ENCODE results near the gene HAL. TPM values are rescaled to one million over a fixed set of nuclear protein-coding genes. Genes with fewer than 3 reads are reported as not detected.

The HAL gene
- polyA plus RNA-seq, 1 experiment = 0.15 TPM

DNA sequence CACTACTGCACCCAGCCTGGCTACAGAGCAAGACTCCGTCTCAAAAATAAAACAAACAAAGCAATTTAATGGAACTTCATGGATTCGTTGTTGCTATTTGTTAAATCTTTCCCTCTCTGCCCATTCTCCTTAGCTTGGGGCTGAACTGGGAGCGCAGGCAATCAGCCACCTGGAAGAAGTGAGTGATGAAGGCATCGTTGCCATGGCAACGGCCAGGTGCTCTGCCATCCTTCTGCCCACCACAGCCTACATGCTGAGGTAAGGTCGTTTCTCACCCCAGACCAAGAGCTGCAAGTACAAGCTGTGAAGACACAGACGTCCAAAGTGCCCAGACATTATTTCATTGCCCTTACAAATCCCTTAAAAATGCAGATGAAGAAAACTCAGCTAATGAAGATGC lies 33.9 kb downstream of the HAL start:
- Histone ChIP-seq H3K27me3 (ENCODE audit: control insufficient read depth, insufficient read depth, low read length) (no peaks in the 10 kb centered on the region), H3K36me3 (ENCODE audit: control insufficient read depth, insufficient read depth, low read length) (no peaks in the 10 kb centered on the region), H3K4me3 (ENCODE audit: low read depth, low read length) (no peak overlapping the region)
- CTCF ChIA-PET = no interaction called here
- no peak for DNase-seq (ENCODE audit: low read depth)
- TF ChIP-seq, protein P1, sequence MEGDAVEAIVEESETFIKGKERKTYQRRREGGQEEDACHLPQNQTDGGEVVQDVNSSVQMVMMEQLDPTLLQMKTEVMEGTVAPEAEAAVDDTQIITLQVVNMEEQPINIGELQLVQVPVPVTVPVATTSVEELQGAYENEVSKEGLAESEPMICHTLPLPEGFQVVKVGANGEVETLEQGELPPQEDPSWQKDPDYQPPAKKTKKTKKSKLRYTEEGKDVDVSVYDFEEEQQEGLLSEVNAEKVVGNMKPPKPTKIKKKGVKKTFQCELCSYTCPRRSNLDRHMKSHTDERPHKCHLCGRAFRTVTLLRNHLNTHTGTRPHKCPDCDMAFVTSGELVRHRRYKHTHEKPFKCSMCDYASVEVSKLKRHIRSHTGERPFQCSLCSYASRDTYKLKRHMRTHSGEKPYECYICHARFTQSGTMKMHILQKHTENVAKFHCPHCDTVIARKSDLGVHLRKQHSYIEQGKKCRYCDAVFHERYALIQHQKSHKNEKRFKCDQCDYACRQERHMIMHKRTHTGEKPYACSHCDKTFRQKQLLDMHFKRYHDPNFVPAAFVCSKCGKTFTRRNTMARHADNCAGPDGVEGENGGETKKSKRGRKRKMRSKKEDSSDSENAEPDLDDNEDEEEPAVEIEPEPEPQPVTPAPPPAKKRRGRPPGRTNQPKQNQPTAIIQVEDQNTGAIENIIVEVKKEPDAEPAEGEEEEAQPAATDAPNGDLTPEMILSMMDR (IDR thresholded peaks at IDR 0.05; ENCODE audit: insufficient read depth, low read depth, low read length) = no peak
- POLR2A ChIA-PET = no interaction called here

DNA sequence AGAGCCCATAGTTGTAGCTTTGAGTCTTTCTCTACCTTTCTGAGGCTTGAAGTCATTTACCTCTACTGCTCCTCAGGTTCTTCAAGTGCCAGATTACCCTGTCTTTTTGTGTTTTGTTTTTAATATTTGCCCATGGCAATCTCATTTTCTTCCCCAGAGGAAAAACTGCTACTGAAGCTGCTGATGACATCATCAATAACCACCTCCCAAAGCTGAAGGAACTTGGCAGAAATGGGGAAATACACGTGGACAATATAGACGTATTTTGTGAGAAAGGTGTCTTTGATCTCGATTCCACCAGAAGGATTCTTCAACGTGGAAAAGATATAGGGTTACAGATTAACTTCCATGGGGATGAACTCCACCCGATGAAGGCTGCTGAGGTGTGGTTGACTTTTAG lies 35.9 kb downstream of the HAL start:
- ChIA-PET POLR2A (no interaction called here), CTCF (interaction anchor here (2.8 kb wide), 1 partner anchor 42 kb away, joined by 13 read pairs; no protein-coding TSS in a partner anchor)
- TF ChIP-seq, protein P1 (IDR thresholded peaks at IDR 0.05; ENCODE audit: insufficient read depth, low read depth, low read length) = no peak
- Histone ChIP-seq H3K27me3 (ENCODE audit: control insufficient read depth, insufficient read depth, low read length) (no peaks in the 10 kb centered on the region), H3K4me3 (ENCODE audit: low read depth, low read length) (no peak overlapping the region), H3K36me3 (ENCODE audit: control insufficient read depth, insufficient read depth, low read length) (no peaks in the 10 kb centered on the region)
- DNase-seq (ENCODE audit: low read depth) = no peak

DNA sequence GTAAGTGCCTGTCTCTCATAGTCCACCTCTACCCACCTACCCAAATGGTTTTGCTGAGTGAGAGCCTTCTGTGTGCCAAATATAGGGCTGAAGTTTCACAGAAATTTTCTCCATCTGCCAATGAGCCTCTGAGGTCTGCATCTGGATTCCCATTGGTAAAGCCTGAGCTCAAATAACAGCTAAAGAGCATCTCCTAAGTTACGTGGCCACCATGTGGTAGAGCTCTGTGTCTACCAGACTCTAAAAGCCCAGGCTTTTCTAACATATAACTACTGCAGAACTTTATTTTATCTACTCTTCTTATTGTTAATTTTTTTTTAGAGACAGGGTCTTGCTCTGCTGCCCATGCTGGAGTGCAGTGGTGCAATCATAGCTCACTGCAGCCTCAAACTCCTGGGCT lies 37.0 kb downstream of the HAL start:
- Histone ChIP-seq H3K36me3 (ENCODE audit: control insufficient read depth, insufficient read depth, low read length) (no peaks in the 10 kb centered on the region), H3K4me3 (ENCODE audit: low read depth, low read length) (no peak overlapping the region), H3K27me3 (ENCODE audit: control insufficient read depth, insufficient read depth, low read length) (no peaks in the 10 kb centered on the region)
- no peak for DNase-seq (ENCODE audit: low read depth)
- POLR2A ChIA-PET = no interaction called here
- CTCF ChIA-PET = interaction anchor here (0.9 to 2.8 kb wide), 3 partner anchors 14 to 41 kb away, joined by 3 to 13 read pairs (median 4); partner anchors contain the start of genes AMDHD1 and CCDC38
- TF ChIP-seq, protein P1 (IDR thresholded peaks at IDR 0.05; ENCODE audit: insufficient read depth, low read depth, low read length) = 0 out of 2 replicates have a peak, but pooled peaks have one; percentile 20

DNA sequence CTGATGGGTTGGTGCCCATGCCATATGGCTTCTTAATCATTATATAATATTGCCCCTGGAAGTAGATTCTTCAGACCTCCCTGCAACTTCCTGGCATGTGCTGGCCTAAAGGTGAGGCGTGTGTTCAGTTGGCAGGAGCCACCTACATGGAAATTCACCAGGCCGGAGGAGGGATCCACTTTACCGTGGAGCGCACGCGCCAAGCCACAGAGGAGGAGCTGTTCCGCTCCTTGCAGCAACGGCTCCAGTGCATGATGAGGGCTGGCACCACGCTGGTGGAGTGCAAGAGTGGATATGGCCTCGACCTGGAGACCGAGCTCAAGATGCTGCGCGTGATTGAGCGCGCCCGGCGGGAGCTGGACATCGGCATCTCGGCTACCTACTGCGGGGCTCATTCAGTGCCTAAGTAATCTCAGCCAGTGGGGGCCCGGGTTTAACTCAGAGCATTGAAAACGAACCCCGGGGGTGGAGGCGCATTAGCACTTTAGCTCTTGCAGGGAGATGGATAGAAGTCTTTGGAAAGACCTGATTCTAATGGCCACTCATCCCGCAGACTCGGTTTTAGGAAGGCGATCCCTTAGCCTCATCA lies 39.5 kb downstream of the HAL start:
- POLR2A ChIA-PET = no interaction called here
- DNase-seq (ENCODE audit: low read depth) = no peak
- CTCF ChIA-PET = interaction anchor here (1.0 to 2.1 kb wide), 2 partner anchors 39 to 368 kb away, joined by 6 to 8 read pairs; no protein-coding TSS in a partner anchor
- H3K4me3 ChIP-seq (ENCODE audit: low read depth, low read length) = no peak overlapping the region
- no peaks in the 10 kb centered on the region for H3K36me3 ChIP-seq (ENCODE audit: control insufficient read depth, insufficient read depth, low read length)
- TF ChIP-seq, protein P1 (IDR thresholded peaks at IDR 0.05; ENCODE audit: insufficient read depth, low read depth, low read length) = no peak
- H3K27me3 ChIP-seq (ENCODE audit: control insufficient read depth, insufficient read depth, low read length) = no peaks in the 10 kb centered on the region

DNA sequence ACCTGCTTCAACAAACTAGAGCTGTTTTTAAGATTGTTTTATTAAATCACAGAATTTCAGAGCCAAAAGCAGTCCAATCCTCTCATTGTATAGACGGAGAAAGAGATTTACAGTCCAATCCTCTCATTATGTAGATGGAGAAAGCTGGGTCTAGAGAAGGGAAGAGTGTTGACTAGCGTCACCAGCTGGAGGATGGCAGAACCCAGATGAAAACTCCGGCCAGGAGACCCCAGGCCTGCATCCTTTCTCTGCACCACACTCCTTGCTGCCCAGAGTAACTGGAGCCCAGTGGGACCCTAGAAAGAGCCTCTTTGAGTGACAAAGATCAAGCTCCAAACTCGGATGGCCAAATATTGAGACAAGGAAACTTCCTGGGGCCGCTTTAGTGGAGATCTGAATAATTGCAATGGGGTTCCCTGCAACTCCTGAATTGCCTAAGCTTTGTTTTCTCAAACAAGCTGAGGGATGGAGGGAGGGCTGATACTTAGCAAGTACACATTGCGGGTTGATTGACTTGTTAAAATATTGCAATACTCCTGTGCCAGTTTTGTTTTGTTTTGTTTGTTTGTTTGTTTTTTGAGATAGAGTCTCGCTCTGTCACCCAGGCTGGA lies 40.5 kb downstream of the HAL start:
- ChIA-PET POLR2A (no interaction called here), CTCF (interaction anchor here (2.1 kb wide), 1 partner anchor 38 kb away, joined by 8 read pairs; no protein-coding TSS in a partner anchor)
- TF ChIP-seq, protein P1 (IDR thresholded peaks at IDR 0.05; ENCODE audit: insufficient read depth, low read depth, low read length) = no peak
- Histone ChIP-seq H3K4me3 (ENCODE audit: low read depth, low read length) (no peak overlapping the region), H3K27me3 (ENCODE audit: control insufficient read depth, insufficient read depth, low read length) (no peaks in the 10 kb centered on the region), H3K36me3 (ENCODE audit: control insufficient read depth, insufficient read depth, low read length) (no peaks in the 10 kb centered on the region)
- DNase-seq (ENCODE audit: low read depth) = no peak
